Measurements from ENCODE around the gene FBXO31. TPM values are rescaled to one million over a fixed set of nuclear protein-coding genes. Genes with fewer than 3 reads are reported as not detected.

Gene FBXO31
- total and polyA plus RNA-seq, 3 experiments from 2014 or later: 27.4 to 40.9 (median 35.6) TPM

DNA sequence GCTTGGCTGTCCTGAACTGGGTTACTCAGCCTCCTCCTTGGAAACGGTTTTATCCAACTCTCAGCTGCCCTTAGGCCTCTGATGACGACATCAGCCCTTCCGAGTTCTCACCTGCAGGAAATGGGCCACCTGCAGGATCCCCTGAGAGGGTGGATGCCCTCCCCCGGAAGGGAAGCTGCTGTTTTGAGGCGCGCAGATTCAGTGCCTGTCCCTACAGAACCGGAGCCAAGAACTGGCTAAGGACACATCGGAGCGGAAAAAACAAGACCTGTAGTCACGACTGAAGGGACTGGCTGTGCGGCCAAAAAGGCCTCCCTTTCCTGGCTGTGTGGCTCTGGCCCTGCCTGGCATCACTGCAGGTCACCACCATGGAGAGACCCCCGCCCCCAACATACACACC is 54.7 kb downstream of the FBXO31 start:
- no peaks in the 10 kb centered on the region for H3K9me3 Mint-ChIP-seq
- H3K9me3 ChIP-seq (ENCODE audit: low read length): no peaks in the 10 kb centered on the region
- H3K4me3 ChIP-seq (ENCODE audit: low read length): no peak overlapping the region
- peaks cover 0 to 8% (median 1%) of the 10 kb centered on the region in 3 donors for H3K4me1 Mint-ChIP-seq
- peaks cover 3% of the 10 kb centered on the region for H3K4me1 ChIP-seq (ENCODE audit: insufficient read depth, low read length)
- H3K27me3 Mint-ChIP-seq: no peaks in the 10 kb centered on the region
- H3K4me3 Mint-ChIP-seq: no peak overlapping the region
- H3K36me3 ChIP-seq (ENCODE audit: insufficient read depth, low read length): no peaks in the 10 kb centered on the region
- H3K27me3 ChIP-seq (ENCODE audit: insufficient read depth, low read length, poor library complexity, severe bottlenecking): no peaks in the 10 kb centered on the region
- peaks cover 0 to 57% (median 0%) of the 10 kb centered on the region in 3 donors for H3K36me3 Mint-ChIP-seq
- H3K27ac Mint-ChIP-seq: no peak overlapping the region
- ChIA-PET POLR2A (no interaction called here), CTCF (no interaction called here)
- H3K27ac ChIP-seq (ENCODE audit: low read depth, low read length): no peak overlapping the region
- DNase-seq: no peak

DNA sequence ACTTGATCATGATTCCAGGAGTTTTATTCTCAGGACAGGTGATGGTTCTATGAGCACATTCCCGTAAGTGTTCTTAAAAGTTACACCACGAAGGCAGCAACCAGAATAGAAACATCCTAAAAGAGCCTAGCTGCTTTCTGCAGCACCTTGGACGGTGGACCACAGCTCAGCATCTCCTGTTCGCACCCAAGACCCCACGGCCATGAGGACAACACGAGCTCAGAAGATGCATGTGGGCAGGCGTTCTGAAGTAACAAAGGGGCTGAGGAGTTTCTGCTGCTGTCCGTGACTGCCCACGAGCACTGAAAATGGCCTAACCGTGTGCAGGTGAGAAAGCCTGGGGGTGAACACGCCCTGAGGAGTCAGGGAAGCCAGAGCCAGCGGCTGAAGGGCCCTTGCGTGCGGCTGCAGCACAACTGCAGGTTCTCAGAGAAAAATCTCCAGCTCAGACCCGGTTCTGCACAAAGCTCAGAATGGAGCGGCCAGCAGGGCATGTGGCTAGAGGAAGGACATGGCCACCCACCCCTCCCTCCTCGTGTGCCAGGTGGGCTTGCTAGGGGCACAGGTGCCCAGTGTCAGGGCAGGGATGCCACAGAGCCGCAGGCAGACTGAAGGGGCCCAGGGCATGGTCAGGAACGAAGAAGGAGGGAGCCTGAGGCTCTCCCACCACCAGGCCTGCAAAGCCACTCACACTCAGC is 55.6 kb downstream of the FBXO31 start:
- ChIA-PET POLR2A (no interaction called here), CTCF (no interaction called here)
- Mint-ChIP-seq H3K4me1 (peaks cover 0 to 8% (median 1%) of the 10 kb centered on the region in 3 donors), H3K9me3 (no peaks in the 10 kb centered on the region), H3K4me3 (no peak overlapping the region), H3K27me3 (no peaks in the 10 kb centered on the region), H3K36me3 (peaks cover 0 to 53% (median 0%) of the 10 kb centered on the region in 3 donors), H3K27ac (peak overlapping the region in 2 of 8 donors; percentile 51 to 82)
- H3K4me3 ChIP-seq (ENCODE audit: low read length): no peak overlapping the region
- H3K9me3 ChIP-seq (ENCODE audit: low read length): no peaks in the 10 kb centered on the region
- no peaks in the 10 kb centered on the region for H3K36me3 ChIP-seq (ENCODE audit: insufficient read depth, low read length)
- DNase-seq: no peak
- no peak overlapping the region for H3K27ac ChIP-seq (ENCODE audit: low read depth, low read length)
- peaks cover 3% of the 10 kb centered on the region for H3K4me1 ChIP-seq (ENCODE audit: insufficient read depth, low read length)
- H3K27me3 ChIP-seq (ENCODE audit: insufficient read depth, low read length, poor library complexity, severe bottlenecking): no peaks in the 10 kb centered on the region

DNA sequence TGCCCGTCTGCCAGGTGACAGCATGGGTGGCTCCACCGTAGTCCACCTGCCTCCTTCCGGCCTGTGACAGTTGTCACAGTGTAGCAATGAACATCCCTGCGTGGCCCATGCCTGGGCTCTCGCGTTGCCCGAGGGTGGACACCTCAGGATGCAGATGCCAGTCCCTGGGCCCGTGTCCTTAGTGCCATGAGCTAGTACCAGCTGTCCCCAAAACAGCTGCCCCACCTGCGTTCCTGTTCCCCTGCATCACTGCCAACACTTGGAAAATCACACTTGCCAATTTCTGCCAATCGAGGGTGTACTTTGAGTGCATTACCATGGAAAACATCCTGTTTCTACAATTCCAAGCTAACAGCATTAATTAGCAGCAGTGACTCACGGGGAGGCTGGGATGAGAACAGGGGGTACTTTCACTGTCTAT is 57.4 kb downstream of the FBXO31 start:
- H3K4me3 Mint-ChIP-seq: no peak overlapping the region
- Histone ChIP-seq H3K4me3 (ENCODE audit: low read length) (no peak overlapping the region), H3K4me1 (ENCODE audit: insufficient read depth, low read length) (peaks cover 3% of the 10 kb centered on the region), H3K27ac (ENCODE audit: low read depth, low read length) (no peak overlapping the region), H3K36me3 (ENCODE audit: insufficient read depth, low read length) (no peaks in the 10 kb centered on the region), H3K9me3 (ENCODE audit: low read length) (no peaks in the 10 kb centered on the region), H3K27me3 (ENCODE audit: insufficient read depth, low read length, poor library complexity, severe bottlenecking) (no peaks in the 10 kb centered on the region)
- peaks cover 0 to 37% (median 0%) of the 10 kb centered on the region in 3 donors for H3K36me3 Mint-ChIP-seq
- H3K9me3 Mint-ChIP-seq: no peaks in the 10 kb centered on the region
- peak overlapping the region in 2 of 8 donors; percentile 60 to 91 for H3K27ac Mint-ChIP-seq
- CTCF ChIA-PET: interaction anchor here (1.6 kb wide), 1 partner anchor 101 kb away, joined by 3 read pairs; no protein-coding TSS in a partner anchor
- POLR2A ChIA-PET: no interaction called here
- no peaks in the 10 kb centered on the region for H3K27me3 Mint-ChIP-seq
- peaks cover 0 to 8% (median 1%) of the 10 kb centered on the region in 3 donors for H3K4me1 Mint-ChIP-seq
- peak in 1 of 5 donors; percentile 43 for DNase-seq

DNA sequence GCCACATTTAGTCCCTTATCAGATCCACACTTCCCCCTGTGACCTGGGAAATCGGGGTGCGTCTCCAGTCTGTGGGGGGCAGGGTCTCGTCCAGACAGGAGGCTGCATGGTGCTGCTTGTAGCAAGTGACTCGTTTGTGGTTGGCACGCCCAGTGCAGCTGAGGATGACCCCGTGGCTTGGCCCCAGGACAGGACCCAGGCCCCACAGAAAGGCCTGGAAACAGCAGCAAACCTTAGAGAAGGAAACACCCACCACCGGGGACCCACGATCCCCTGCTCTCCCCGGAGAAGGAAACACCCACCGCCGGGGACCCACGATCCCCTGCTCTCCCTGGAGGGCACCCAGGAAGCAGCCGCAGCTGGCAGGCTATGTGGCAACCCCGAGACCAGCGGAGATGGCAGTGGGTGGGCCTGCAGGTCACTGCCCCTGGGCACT is 58.1 kb downstream of the FBXO31 start:
- no peak overlapping the region for H3K27ac ChIP-seq (ENCODE audit: low read depth, low read length)
- ChIA-PET POLR2A (no interaction called here), CTCF (interaction anchor here (1.0 to 2.0 kb wide), 9 partner anchors 22 to 102 kb away, joined by 3 to 8 read pairs (median 4); partner anchors contain the start of gene FBXO31)
- H3K4me1 ChIP-seq (ENCODE audit: insufficient read depth, low read length): peaks cover 3% of the 10 kb centered on the region
- Mint-ChIP-seq H3K36me3 (peaks cover 0 to 29% (median 0%) of the 10 kb centered on the region in 3 donors), H3K9me3 (no peaks in the 10 kb centered on the region), H3K4me3 (no peak overlapping the region), H3K27ac (peak overlapping the region in 1 of 8 donors; percentile 17), H3K27me3 (no peaks in the 10 kb centered on the region), H3K4me1 (peaks cover 0 to 8% (median 1%) of the 10 kb centered on the region in 3 donors)
- no peaks in the 10 kb centered on the region for H3K36me3 ChIP-seq (ENCODE audit: insufficient read depth, low read length)
- no peaks in the 10 kb centered on the region for H3K9me3 ChIP-seq (ENCODE audit: low read length)
- peak in 1 of 5 donors; percentile 46 for DNase-seq
- no peaks in the 10 kb centered on the region for H3K27me3 ChIP-seq (ENCODE audit: insufficient read depth, low read length, poor library complexity, severe bottlenecking)
- H3K4me3 ChIP-seq (ENCODE audit: low read length): no peak overlapping the region

DNA sequence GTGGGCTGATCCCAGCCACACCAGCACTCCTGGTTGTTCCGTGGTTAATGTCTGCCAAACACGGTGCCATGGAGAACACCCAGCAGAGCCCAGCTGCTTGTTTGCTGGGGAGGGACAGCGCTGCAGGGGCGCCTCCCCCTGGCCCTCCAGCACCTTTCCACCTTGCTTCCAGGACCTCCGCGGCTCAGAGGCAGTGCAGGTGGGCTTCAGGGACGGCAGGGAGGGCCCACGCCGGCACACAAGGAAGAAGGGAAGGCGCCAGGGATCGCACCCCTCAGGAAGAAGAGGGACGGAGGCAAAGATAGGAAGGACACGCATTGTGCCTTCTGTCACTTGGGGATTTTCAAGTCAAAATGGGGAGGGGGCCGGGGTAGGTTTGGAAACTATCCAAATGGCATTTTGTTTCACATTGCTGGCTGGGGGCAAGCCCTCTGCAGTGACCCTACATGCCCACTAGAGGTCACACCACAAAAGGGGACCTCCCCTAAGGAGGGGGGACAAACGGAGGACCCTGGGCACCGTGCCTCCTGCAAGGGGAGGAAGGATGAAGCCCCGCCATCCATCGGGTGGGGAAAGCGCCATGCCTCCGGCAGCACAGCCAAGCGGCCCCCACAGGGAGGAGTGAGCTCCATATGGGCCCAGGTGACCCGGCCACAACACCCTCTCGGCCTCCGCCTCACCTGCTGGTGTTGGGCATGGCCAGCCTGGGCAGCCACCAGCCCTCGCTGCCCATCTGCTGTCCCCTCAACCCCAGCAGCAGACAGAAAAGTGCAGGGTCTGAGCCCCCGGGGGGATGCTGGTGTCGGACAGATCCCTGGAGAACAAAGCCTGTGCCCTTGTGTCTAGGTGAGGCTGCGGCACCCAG is 58.9 kb downstream of the FBXO31 start:
- Mint-ChIP-seq H3K27me3 (no peaks in the 10 kb centered on the region), H3K9me3 (no peaks in the 10 kb centered on the region), H3K4me3 (peak overlapping the region in 1 of 7 donors; percentile 6), H3K4me1 (peaks cover 0 to 8% (median 1%) of the 10 kb centered on the region in 3 donors), H3K36me3 (peaks cover 0 to 21% (median 0%) of the 10 kb centered on the region in 3 donors), H3K27ac (peak overlapping the region in 2 of 8 donors; percentile 27 to 35)
- Histone ChIP-seq H3K36me3 (ENCODE audit: insufficient read depth, low read length) (no peaks in the 10 kb centered on the region), H3K4me1 (ENCODE audit: insufficient read depth, low read length) (peaks cover 3% of the 10 kb centered on the region), H3K27me3 (ENCODE audit: insufficient read depth, low read length, poor library complexity, severe bottlenecking) (no peaks in the 10 kb centered on the region), H3K9me3 (ENCODE audit: low read length) (no peaks in the 10 kb centered on the region), H3K4me3 (ENCODE audit: low read length) (no peak overlapping the region), H3K27ac (ENCODE audit: low read depth, low read length) (no peak overlapping the region)
- ChIA-PET POLR2A (no interaction called here), CTCF (interaction anchor here (1.0 to 2.0 kb wide), 12 partner anchors 22 to 103 kb away, joined by 3 to 8 read pairs (median 4); partner anchors contain the start of gene FBXO31)
- DNase-seq: peak; percentile 16 to 64 (median 22)

DNA sequence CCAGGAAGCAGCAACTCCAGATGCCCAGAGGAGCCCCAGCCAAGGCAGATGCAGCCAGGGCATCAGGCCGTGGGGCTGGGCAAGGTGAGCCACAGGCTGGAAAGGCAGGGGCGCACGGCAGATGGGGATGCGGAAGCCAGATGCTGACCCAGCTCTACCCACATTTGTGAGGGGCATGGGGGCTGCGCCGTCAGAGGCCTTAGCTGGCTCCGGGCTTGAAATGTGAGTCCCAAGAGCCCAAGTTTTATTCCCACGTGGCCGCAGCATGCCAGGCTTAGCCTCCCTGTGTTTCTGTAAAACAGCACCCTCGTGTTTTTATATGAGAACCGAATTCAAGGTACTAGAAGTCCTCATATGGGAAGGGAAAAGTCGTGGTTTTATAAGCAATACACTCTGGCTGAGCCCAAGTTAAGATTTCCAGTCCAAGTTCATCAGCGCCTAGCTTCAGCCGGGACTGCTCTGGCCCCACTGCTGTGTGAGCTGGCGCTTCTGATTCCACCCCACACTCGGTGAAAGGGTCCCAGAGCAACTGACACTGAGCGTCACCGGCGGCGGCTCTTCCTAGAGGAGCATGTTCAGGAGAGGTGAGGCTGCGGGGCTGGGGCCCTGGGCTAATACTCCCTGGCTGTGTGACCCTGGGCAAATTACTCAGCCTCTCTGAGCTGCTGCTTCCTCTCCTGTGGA is 59.7 kb downstream of the FBXO31 start:
- H3K4me1 Mint-ChIP-seq: peaks cover 1 to 10% (median 1%) of the 10 kb centered on the region in 3 donors
- CTCF ChIA-PET: interaction anchor here (1.3 to 2.0 kb wide), 7 partner anchors 21 to 72 kb away, joined by 3 to 8 read pairs (median 5); partner anchors contain the start of gene FBXO31
- no peaks in the 10 kb centered on the region for H3K9me3 Mint-ChIP-seq
- H3K4me3 Mint-ChIP-seq: peak overlapping the region in 1 of 7 donors; percentile 40
- DNase-seq: peak in 1 of 5 donors; percentile 26
- H3K4me1 ChIP-seq (ENCODE audit: insufficient read depth, low read length): peaks cover 3% of the 10 kb centered on the region
- H3K27me3 ChIP-seq (ENCODE audit: insufficient read depth, low read length, poor library complexity, severe bottlenecking): no peaks in the 10 kb centered on the region
- no peaks in the 10 kb centered on the region for H3K9me3 ChIP-seq (ENCODE audit: low read length)
- H3K36me3 Mint-ChIP-seq: peaks cover 0 to 14% (median 0%) of the 10 kb centered on the region in 3 donors
- peak overlapping the region in 1 of 8 donors; percentile 74 for H3K27ac Mint-ChIP-seq
- H3K4me3 ChIP-seq (ENCODE audit: low read length): no peak overlapping the region
- H3K36me3 ChIP-seq (ENCODE audit: insufficient read depth, low read length): no peaks in the 10 kb centered on the region
- no peak overlapping the region for H3K27ac ChIP-seq (ENCODE audit: low read depth, low read length)
- H3K27me3 Mint-ChIP-seq: no peaks in the 10 kb centered on the region
- POLR2A ChIA-PET: no interaction called here

DNA sequence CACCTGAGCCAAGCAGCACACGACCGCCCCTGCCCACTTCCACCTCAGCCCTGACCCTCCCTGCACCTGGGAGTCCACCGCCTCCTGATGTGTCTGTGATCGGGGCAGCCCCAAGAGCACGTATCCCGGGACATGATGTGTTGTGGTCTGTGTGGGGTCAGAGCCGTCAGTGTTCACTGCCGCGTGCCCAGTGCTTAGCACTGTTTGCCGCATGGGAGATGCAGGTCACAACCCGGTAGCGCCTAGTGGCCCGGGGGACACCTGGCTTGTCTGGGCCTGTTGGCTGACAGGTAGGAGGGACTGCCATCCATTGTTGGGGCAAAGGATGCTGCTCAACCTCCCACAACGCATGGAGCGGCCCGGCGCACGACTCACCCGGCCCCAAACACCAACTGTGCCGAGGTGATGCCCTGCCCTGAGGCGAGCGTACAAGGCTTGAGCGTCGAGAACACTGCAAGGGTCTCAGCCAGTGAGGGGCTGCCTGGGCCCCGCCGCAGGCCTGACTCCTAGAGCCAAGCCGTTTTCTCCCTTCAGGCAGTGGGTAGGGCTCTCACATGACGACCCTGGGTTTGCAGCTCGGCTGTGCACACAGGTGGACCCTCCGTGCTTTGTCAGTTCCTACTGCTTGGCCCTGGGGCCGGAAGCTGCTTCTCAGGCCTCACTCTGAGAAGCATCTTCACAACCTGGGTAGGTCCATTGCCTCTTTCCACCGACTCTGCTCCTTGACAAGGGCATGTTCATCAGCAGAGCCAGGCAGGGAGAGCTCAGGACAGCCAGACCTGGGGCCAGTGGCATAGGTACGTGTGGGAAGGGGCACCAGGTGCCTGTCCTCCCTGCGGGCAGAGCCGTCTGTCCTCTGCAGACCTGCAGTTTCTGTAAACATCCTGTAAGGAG is 60.5 kb downstream of the FBXO31 start:
- H3K27me3 ChIP-seq (ENCODE audit: insufficient read depth, low read length, poor library complexity, severe bottlenecking): no peaks in the 10 kb centered on the region
- no peak overlapping the region for H3K27ac ChIP-seq (ENCODE audit: low read depth, low read length)
- no peak for DNase-seq
- Mint-ChIP-seq H3K27ac (no peak overlapping the region), H3K36me3 (peaks cover 0 to 9% (median 0%) of the 10 kb centered on the region in 3 donors), H3K4me1 (peaks cover 9 to 18% (median 9%) of the 10 kb centered on the region in 3 donors), H3K9me3 (no peaks in the 10 kb centered on the region), H3K4me3 (peak overlapping the region in 1 of 7 donors; percentile 9), H3K27me3 (no peaks in the 10 kb centered on the region)
- H3K4me3 ChIP-seq (ENCODE audit: low read length): no peak overlapping the region
- H3K36me3 ChIP-seq (ENCODE audit: insufficient read depth, low read length): no peaks in the 10 kb centered on the region
- H3K4me1 ChIP-seq (ENCODE audit: insufficient read depth, low read length): peaks cover 9% of the 10 kb centered on the region
- ChIA-PET CTCF (interaction anchor here (0.6 to 2.0 kb wide), 9 partner anchors 15 to 153 kb away, joined by 3 to 8 read pairs (median 4); partner anchors contain the start of gene FBXO31), POLR2A (no interaction called here)
- no peaks in the 10 kb centered on the region for H3K9me3 ChIP-seq (ENCODE audit: low read length)

Data from CD8-positive, alpha-beta memory T cell (primary cell).